Glomerular visceral epithelial cell (primary cell): ENCODE measurements around the gene VMAC.
"Not testable (repeated sequence)": the region's sequence is repeated elsewhere in the genome, so short reads cannot be mapped to it uniquely, and the experiment has no call there.

Source experiments
- DNase-seq: peaks from one replicate; pipeline ENCODE4 v3.0.0-alpha.2; 2016; ENCODE audit errors: extremely low spot score

Gene VMAC

GRCh38 chr19:5904352-5905113, at the start of gene VMAC:
TSS of gene VMAC (plus strand) at chr19:5904872. CDS start at chr19:5904891, 19 bp downstream.
- DNase-seq = peak; percentile 100

GRCh38 chr19:5855151-5855550, 49.5 kb upstream of the VMAC start:
- not testable (repeated sequence) for DNase-seq

- DNase-seq = no peak
These were observed 47.2 kb upstream of the VMAC start for GRCh38 chr19:5857203-5858081.

GRCh38 chr19:5863030-5863665, 41.5 kb upstream of the VMAC start:
- DNase-seq = no peak

GRCh38 chr19:5864013-5864720, 40.5 kb upstream of the VMAC start:
- DNase-seq = no peak

- no peak for DNase-seq
These were observed 39.8 kb upstream of the VMAC start for GRCh38 chr19:5864725-5865486.

- DNase-seq = no peak
These were observed 38.9 kb upstream of the VMAC start for GRCh38 chr19:5865772-5866171.

- no peak for DNase-seq
These were observed 37.2 kb upstream of the VMAC start for GRCh38 chr19:5867201-5868136.

- DNase-seq = no peak
These were observed 33.7 kb upstream of the VMAC start for GRCh38 chr19:5870986-5871394.

GRCh38 chr19:5873617-5874199, 31.0 kb upstream of the VMAC start:
- no peak for DNase-seq

GRCh38 chr19:5874496-5874895, 30.2 kb upstream of the VMAC start:
- peak; percentile 38 for DNase-seq

GRCh38 chr19:5877427-5877826, 27.2 kb upstream of the VMAC start:
- no peak for DNase-seq

- DNase-seq = no peak
These were observed 26.8 kb upstream of the VMAC start for GRCh38 chr19:5877882-5878281.

- DNase-seq = no peak
These were observed 24.5 kb upstream of the VMAC start for GRCh38 chr19:5880196-5880595.

GRCh38 chr19:5880604-5881078, 24.0 kb upstream of the VMAC start:
- DNase-seq = peak; percentile 71

- no peak for DNase-seq
These were observed 23.0 kb upstream of the VMAC start for GRCh38 chr19:5881543-5882299.

GRCh38 chr19:5882421-5882968, 22.2 kb upstream of the VMAC start:
- no peak for DNase-seq

- not testable (repeated sequence) for DNase-seq
These were observed 21.4 kb upstream of the VMAC start for GRCh38 chr19:5883157-5883873.
